IPS-18a (cell line): ENCODE measurements around the gene MMGT1.
"Not testable (repeated sequence)": the region's sequence is repeated elsewhere in the genome, so short reads cannot be mapped to it uniquely, and the experiment has no call there.

Experiments used
- H3K27ac ChIP-seq: one replicate; pipeline ENCODE4 v1.5.1; 2013; ENCODE audit warnings: low read length
- H3K27me3 ChIP-seq: one replicate; pipeline ENCODE4 v1.6.1; 2013; ENCODE audit warnings: mild to moderate bottlenecking, low read length; ENCODE audit not compliant: control insufficient read depth, insufficient read depth
- H3K36me3 ChIP-seq: one replicate; pipeline ENCODE4 v1.6.1; 2013; ENCODE audit warnings: low read depth, low read length; ENCODE audit not compliant: control insufficient read depth
- H3K4me1 ChIP-seq: one replicate; pipeline ENCODE4 v1.6.1; 2013; ENCODE audit warnings: low read depth, low read length; ENCODE audit not compliant: control insufficient read depth
- H3K4me3 ChIP-seq: one replicate; pipeline ENCODE4 v1.5.1; 2013; ENCODE audit warnings: low read length
- H3K9ac ChIP-seq: one replicate; pipeline ENCODE4 v1.6.1; 2013; ENCODE audit warnings: mild to moderate bottlenecking, low read length, moderate library complexity
- H3K9me3 ChIP-seq: one replicate; pipeline ENCODE4 v1.6.1; 2013; ENCODE audit warnings: low read depth, low read length; ENCODE audit not compliant: control insufficient read depth

The MMGT1 gene

GRCh38 chrX:135923353-135923752 lies 50.4 kb downstream of the MMGT1 start:
- Histone ChIP-seq H3K4me1 (no peaks in the 10 kb centered on the region), H3K27me3 (no peaks in the 10 kb centered on the region), H3K9ac (no peak overlapping the region), H3K27ac (no peak overlapping the region), H3K9me3 (peaks cover 17% of the 10 kb centered on the region), H3K4me3 (no peak overlapping the region), H3K36me3 (no peaks in the 10 kb centered on the region)

GRCh38 chrX:135920516-135920915 lies 53.3 kb downstream of the MMGT1 start:
- H3K9me3 ChIP-seq: peaks cover 18% of the 10 kb centered on the region
- not testable (repeated sequence) for H3K9ac ChIP-seq, H3K27ac ChIP-seq, H3K4me3 ChIP-seq, H3K36me3 ChIP-seq, H3K4me1 ChIP-seq, H3K27me3 ChIP-seq

GRCh38 chrX:135914404-135914803 lies 59.4 kb downstream of the MMGT1 start:
- H3K4me1 ChIP-seq: no peaks in the 10 kb centered on the region
- H3K9ac ChIP-seq: no peak overlapping the region
- H3K9me3 ChIP-seq: peaks cover 4% of the 10 kb centered on the region
- no peak overlapping the region for H3K4me3 ChIP-seq
- no peaks in the 10 kb centered on the region for H3K36me3 ChIP-seq
- no peak overlapping the region for H3K27ac ChIP-seq
- no peaks in the 10 kb centered on the region for H3K27me3 ChIP-seq
